Measurements from ENCODE around the gene CPD.

- no peak for TF ChIP-seq POLR2A (IDR thresholded peaks at IDR 0.05)
- TF ChIP-seq, protein P1, sequence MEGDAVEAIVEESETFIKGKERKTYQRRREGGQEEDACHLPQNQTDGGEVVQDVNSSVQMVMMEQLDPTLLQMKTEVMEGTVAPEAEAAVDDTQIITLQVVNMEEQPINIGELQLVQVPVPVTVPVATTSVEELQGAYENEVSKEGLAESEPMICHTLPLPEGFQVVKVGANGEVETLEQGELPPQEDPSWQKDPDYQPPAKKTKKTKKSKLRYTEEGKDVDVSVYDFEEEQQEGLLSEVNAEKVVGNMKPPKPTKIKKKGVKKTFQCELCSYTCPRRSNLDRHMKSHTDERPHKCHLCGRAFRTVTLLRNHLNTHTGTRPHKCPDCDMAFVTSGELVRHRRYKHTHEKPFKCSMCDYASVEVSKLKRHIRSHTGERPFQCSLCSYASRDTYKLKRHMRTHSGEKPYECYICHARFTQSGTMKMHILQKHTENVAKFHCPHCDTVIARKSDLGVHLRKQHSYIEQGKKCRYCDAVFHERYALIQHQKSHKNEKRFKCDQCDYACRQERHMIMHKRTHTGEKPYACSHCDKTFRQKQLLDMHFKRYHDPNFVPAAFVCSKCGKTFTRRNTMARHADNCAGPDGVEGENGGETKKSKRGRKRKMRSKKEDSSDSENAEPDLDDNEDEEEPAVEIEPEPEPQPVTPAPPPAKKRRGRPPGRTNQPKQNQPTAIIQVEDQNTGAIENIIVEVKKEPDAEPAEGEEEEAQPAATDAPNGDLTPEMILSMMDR (IDR thresholded peaks at IDR 0.05): no peak
These were observed 8.7 kb upstream of the CPD start for GRCh38 chr17:30369995-30370394.
